Suprapubic skin (tissue), 4 donors: Measurements from ENCODE around the gene TTC1. TPM values are rescaled to one million over a fixed set of nuclear protein-coding genes. Genes with fewer than 3 reads are reported as not detected.

Experiments
- DNase-seq, 2 donors: peaks; one replicate each; pipeline ENCODE4 v3.0.0-alpha.2; 2019; ENCODE audit warnings: low spot score in 2 of 2
- H3K27ac ChIP-seq: fragments of 200-600 bp; sonication (generic); one replicate; pipeline ENCODE4 v1.5.1; 2019
- H3K27me3 ChIP-seq: fragments of 200-600 bp; sonication (generic); one replicate; pipeline ENCODE4 v1.5.1; 2019
- H3K36me3 ChIP-seq: fragments of 200-600 bp; sonication (generic); one replicate; pipeline ENCODE4 v1.5.1; 2019
- H3K4me1 ChIP-seq: fragments of 200-600 bp; sonication (generic); one replicate; pipeline ENCODE4 v1.5.1; 2019
- H3K4me3 ChIP-seq: fragments of 200-600 bp; sonication (generic); one replicate; pipeline ENCODE4 v1.5.1; 2019; ENCODE audit warnings: mild to moderate bottlenecking
- H3K9me3 ChIP-seq: fragments of 200-600 bp; sonication (generic); one replicate; pipeline ENCODE4 v1.5.1; 2019
- EP300 ChIP-seq: sonication (generic); formaldehyde crosslinking; IDR thresholded peaks from one replicate; pipeline ENCODE4 v1.6.1; 2017; ENCODE audit warnings: antibody characterized with exemption
- POLR2A ChIP-seq, 2 donors: fragments of 450-650 bp; IDR thresholded peaks; one replicate each; pipeline ENCODE4 v1.6.1; 2017; ENCODE audit warnings: antibody characterized with exemption in 2 of 2, mild to moderate bottlenecking in 2 of 2, moderate library complexity in 2 of 2
- POLR2AphosphoS5 ChIP-seq, 3 donors: sonication (generic); formaldehyde crosslinking; IDR thresholded peaks; one replicate each; pipeline ENCODE4 v1.6.1; 2017; ENCODE audit warnings: antibody characterized with exemption in 3 of 3
- WGBS: methylation state at CpG from one replicate; pipeline ENCODE4 v1.1.5; 2018; 5-methylcytosine and 5-hydroxymethylcytosine counted together
- total RNA-seq, 4 donors: library from RNA; depleted of rRNA; stranded (reverse); fragments of >200 nt; gene quantifications; one replicate each; pipeline ENCODE4 v1.1.0, GENCODE V29; 2016
- TF ChIP-seq, protein P1 (sequence below), 2 donors: fragments of 200-600 bp in 1 of 2; fragments of 450-650 bp in 1 of 2; sonication (generic) in 1 of 2; IDR thresholded peaks; one replicate each; pipeline ENCODE4 v1.5.1; 2016 to 2019; ENCODE audit warnings: antibody characterized with exemption in 2 of 2, mild to moderate bottlenecking in 1 of 2, moderate library complexity in 1 of 2

The TTC1 gene
- total RNA-seq, 4 donors from 2014 or later = 26.1 to 39.1 (median 30.5) TPM

- DNase-seq = no peak
- TF ChIP-seq, protein P1, sequence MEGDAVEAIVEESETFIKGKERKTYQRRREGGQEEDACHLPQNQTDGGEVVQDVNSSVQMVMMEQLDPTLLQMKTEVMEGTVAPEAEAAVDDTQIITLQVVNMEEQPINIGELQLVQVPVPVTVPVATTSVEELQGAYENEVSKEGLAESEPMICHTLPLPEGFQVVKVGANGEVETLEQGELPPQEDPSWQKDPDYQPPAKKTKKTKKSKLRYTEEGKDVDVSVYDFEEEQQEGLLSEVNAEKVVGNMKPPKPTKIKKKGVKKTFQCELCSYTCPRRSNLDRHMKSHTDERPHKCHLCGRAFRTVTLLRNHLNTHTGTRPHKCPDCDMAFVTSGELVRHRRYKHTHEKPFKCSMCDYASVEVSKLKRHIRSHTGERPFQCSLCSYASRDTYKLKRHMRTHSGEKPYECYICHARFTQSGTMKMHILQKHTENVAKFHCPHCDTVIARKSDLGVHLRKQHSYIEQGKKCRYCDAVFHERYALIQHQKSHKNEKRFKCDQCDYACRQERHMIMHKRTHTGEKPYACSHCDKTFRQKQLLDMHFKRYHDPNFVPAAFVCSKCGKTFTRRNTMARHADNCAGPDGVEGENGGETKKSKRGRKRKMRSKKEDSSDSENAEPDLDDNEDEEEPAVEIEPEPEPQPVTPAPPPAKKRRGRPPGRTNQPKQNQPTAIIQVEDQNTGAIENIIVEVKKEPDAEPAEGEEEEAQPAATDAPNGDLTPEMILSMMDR (IDR thresholded peaks at IDR 0.05) = no peak
- no peak for TF ChIP-seq POLR2A (IDR thresholded peaks at IDR 0.05)
- no peak for TF ChIP-seq POLR2AphosphoS5 (IDR thresholded peaks at IDR 0.05)
- TF ChIP-seq EP300 = no peak
- peaks cover 28% of the 10 kb centered on the region for H3K36me3 ChIP-seq
Measured at GRCh38 chr5:160018945-160019625, 10.1 kb downstream of the TTC1 start.

DNA sequence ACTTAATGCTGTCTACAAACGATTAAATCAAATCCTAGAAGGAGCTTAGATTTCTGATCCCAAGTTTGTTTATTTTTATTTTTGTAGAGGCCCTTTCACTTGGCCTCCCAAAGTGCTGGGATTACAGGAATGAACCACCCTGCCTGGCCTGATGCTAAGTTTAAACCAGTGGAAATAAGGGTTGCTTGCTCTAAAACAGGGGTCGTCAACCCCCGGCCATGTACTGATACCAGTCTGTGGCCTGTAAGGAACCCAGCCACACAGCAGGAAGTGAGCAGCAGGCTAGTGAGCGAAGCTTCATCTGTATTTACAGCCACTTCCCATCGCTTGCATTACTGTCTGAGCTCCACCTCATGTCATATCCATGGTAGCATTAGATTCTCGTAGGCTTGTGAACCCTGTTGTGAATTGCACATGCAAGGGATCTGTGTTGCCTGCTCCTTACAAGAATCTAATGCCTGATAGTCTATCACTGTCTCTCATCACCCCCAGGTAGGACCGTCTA, 11.4 kb downstream of the TTC1 start:
- Histone ChIP-seq H3K9me3 (no peaks in the 10 kb centered on the region), H3K27ac (no peak overlapping the region), H3K27me3 (no peaks in the 10 kb centered on the region), H3K4me1 (peaks cover 15% of the 10 kb centered on the region), H3K4me3 (no peak overlapping the region), H3K36me3 (peaks cover 23% of the 10 kb centered on the region)
- no peak for TF ChIP-seq POLR2AphosphoS5 (IDR thresholded peaks at IDR 0.05)
- DNase-seq = no peak
- WGBS = 79% methylated on average over 7 of the region's 7 CpGs

More at GRCh38 chr5:160018945-160019625, 10.1 kb downstream of the TTC1 start:
- Histone ChIP-seq H3K27ac (no peak overlapping the region), H3K4me3 (no peak overlapping the region), H3K4me1 (peaks cover 14% of the 10 kb centered on the region), H3K9me3 (no peaks in the 10 kb centered on the region), H3K27me3 (no peaks in the 10 kb centered on the region)
- WGBS = 77% methylated on average over 2 of the region's 2 CpGs

GRCh38 chr5:160020964-160021363, 12.0 kb downstream of the TTC1 start:
- no peaks in the 10 kb centered on the region for H3K27me3 ChIP-seq
- 66% methylated on average over 4 of the region's 4 CpGs for WGBS
- no peak overlapping the region for H3K27ac ChIP-seq
- H3K4me3 ChIP-seq = no peak overlapping the region
- DNase-seq = no peak
- peaks cover 16% of the 10 kb centered on the region for H3K36me3 ChIP-seq
- TF ChIP-seq POLR2A (IDR thresholded peaks at IDR 0.05) = no peak
- no peaks in the 10 kb centered on the region for H3K9me3 ChIP-seq
- peaks cover 15% of the 10 kb centered on the region for H3K4me1 ChIP-seq

GRCh38 chr5:160021831-160022446, 13.0 kb downstream of the TTC1 start:
- DNase-seq = no peak
- Histone ChIP-seq H3K9me3 (no peaks in the 10 kb centered on the region), H3K36me3 (peaks cover 14% of the 10 kb centered on the region), H3K27ac (no peak overlapping the region), H3K4me3 (no peak overlapping the region), H3K4me1 (peaks cover 15% of the 10 kb centered on the region), H3K27me3 (no peaks in the 10 kb centered on the region)
- 10% methylated on average over 3 of the region's 3 CpGs for WGBS
- TF ChIP-seq POLR2A (IDR thresholded peaks at IDR 0.05) = no peak
- TF ChIP-seq POLR2AphosphoS5 (IDR thresholded peaks at IDR 0.05) = no peak
- TF ChIP-seq EP300 = no peak
- TF ChIP-seq, protein P1 (IDR thresholded peaks at IDR 0.05) = peak; percentile 68

GRCh38 chr5:160023007-160023907, 14.3 kb downstream of the TTC1 start:
- no peaks in the 10 kb centered on the region for H3K9me3 ChIP-seq
- peak overlapping the region; percentile 20 for H3K27ac ChIP-seq
- TF ChIP-seq POLR2AphosphoS5 (IDR thresholded peaks at IDR 0.05) = no peak
- TF ChIP-seq, protein P1 (IDR thresholded peaks at IDR 0.05) = no peak
- no peak for TF ChIP-seq POLR2A (IDR thresholded peaks at IDR 0.05)
- no peak for TF ChIP-seq EP300
- H3K36me3 ChIP-seq = peaks cover 7% of the 10 kb centered on the region
- peaks cover 15% of the 10 kb centered on the region for H3K4me1 ChIP-seq
- DNase-seq = no peak
- H3K27me3 ChIP-seq = no peaks in the 10 kb centered on the region
- 87% methylated on average over 11 of the region's 11 CpGs for WGBS
- H3K4me3 ChIP-seq = no peak overlapping the region
